Measurements from ENCODE around the gene ERC1.

Gene ERC1

DNA sequence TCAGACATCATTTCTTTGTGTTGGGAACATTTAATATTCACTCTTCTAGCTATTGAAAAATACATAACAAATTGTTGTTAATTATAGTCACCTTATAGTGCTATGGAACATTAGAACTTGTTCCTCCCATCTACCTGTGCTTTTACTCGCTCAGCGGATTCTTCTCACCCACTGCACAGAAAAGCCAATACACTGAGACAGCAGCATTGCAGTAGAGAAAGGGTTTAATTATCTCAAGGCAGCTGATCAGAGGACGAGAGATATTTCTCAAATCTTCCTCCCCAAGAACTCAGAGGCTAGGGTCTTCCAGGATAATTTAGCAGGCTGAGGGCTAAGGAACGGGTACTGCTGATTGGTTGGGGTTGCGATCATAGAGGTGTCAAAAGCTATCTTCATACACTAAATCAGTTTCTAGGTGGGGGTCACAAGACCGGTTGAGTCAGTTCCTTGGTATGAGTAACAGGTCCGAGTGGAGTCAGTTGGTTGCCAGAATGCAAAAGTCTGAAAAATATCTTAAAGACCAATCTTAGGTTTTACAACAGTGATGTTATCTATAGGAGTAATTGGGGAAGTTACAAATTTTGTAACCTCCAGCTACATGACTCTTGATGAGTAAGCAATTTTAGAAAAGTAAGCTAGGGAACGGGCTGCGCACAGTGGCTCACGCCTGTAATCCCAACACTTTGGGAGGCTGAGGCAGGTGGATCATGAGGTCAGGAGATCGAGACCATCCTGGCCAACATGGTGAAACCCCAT lies 430.2 kb downstream of the ERC1 start:
- no peak for DNase-seq

GRCh38 chr12:1422604-1423315 lies 431.7 kb downstream of the ERC1 start:
- DNase-seq, result no peak

DNA sequence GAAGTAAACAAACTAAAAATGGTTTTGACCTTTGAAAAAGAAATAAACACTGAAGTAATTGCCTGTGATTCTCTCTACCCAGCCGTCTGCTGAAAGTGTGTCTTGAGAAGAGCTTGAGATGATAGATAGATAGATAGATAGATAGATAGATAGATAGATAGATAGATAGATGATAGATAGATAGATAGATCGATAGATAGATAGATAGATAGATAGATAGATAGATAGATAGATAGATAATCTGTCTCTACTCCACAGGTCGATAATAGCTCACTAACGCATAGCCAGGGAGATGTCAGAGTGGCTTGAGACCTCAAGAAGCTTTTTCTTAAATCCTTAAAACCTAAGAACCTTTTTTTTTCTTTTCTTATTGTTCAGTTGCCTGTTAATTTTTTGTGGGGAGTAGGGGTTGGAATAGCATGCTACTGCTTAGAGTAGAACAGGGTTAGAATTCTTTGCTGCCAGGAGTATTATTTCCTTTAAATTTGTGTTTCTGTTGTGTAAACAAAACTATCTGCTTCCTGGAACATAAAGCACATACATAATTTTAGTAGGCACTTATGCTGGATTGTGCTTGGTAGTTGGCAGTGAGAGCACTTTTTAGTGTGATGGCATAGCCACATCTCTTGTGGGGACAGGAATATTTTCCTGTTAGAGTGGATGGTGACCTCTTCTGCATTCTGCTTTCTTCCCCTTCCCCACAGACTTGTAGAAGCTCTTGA lies 433.8 kb downstream of the ERC1 start:
- no peak for DNase-seq

DNA sequence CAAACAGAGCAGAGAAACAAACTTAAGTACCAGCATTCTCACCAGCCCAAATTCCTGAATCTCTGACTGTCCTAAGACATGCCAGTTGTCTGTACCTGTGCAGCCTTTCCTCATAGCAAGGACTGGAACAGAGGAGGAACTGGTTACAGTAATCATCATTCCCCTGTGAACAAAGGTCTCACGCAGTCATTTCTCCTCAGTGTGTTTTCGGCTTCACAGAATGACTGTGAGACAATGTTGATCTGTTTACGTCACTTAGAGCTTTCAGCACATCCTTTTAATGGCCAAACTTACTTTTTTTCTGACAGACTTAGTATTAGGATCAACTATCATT lies 434.3 kb downstream of the ERC1 start:
- DNase-seq, result no peak

- DNase-seq, result no peak
These were observed 437.6 kb downstream of the ERC1 start for GRCh38 chr12:1428671-1429070.

DNA sequence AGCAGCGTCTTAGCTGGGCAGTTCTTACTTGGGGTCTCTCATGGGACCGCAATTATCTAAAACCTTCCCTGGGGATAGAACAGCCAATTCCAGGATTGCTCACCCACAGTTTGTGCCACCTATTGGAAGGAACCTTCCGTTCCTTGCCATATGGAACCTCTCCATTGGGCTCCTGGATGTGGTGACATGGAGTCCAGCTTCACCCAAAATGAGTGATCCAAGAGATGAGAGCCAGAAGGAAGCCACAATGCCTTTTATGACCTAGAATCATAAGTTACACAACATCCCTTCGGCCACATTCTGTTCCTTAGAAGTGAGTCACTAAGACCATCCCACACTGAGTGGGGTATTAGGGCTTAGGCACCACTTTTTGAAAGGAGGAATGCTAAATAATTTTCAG lies 439.0 kb downstream of the ERC1 start:
- no peak for DNase-seq

- DNase-seq, result no peak
These were observed 443.4 kb downstream of the ERC1 start for GRCh38 chr12:1434296-1434955.

DNA sequence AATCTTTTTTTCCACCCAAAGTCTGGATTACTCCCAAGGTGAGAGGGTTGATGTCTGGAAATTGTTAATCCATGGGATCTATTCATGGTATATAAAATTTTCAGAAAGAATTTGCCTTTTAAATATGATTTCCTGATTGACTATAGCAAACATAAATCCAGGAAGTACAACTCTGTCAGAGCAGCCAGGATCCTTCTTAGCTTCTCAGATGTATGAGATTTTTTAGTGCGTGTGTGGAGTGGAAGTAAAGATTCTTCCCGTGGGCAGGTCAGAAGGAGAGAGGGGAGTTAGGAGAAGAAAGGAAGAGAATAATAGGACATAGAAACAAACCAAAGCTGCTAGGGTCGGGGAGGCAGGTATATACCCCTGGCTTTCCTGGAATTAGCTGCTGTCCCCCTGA lies 444.0 kb downstream of the ERC1 start:
- no peak for DNase-seq

GRCh38 chr12:1435456-1435855 lies 444.4 kb downstream of the ERC1 start:
- DNase-seq, result no peak

DNA sequence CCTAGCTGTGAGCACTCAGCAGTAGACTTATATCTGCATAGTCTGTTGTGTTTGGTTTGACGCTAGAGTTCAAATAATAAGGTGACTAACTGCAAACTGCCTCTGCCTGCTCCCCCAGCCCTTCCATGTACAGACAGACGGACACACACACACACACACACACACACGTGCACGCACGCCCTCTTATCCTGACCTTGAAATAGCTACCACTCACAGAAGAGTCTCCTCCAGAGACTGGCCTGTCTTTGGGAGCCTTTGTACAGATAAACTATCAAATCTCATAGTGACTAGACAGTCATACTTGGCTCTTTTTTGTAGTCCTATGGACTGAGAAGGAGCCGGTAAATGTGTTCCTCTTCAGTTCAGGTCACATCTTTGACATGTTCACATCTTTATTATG lies 445.0 kb downstream of the ERC1 start:
- DNase-seq, result no peak

GRCh38 chr12:1436981-1437380 lies 446.0 kb downstream of the ERC1 start:
- DNase-seq, result no peak

DNA sequence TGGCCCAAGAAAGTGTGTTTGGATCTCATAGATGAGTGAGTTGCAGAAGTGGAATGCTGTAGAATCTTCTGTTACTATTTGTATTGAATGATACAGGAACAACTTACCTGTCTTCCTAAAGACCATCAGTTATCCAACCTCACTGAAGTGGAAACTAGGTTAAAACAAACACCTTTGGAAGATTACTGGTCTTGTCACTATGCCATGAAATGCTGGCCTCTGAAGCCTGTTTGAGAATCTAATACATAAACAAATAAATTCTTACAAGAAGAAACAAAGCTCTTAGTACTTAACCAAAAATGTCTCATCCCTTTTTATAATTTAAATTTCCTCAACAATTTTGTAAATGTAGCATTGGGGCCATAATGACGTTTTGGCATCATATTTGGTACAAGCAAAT lies 448.2 kb downstream of the ERC1 start:
- DNase-seq, result no peak

GRCh38 chr12:1439687-1440086 lies 448.7 kb downstream of the ERC1 start:
- DNase-seq, result no peak

- DNase-seq, result peak; percentile 95
These were observed 452.6 kb downstream of the ERC1 start for GRCh38 chr12:1443421-1444141.

DNA sequence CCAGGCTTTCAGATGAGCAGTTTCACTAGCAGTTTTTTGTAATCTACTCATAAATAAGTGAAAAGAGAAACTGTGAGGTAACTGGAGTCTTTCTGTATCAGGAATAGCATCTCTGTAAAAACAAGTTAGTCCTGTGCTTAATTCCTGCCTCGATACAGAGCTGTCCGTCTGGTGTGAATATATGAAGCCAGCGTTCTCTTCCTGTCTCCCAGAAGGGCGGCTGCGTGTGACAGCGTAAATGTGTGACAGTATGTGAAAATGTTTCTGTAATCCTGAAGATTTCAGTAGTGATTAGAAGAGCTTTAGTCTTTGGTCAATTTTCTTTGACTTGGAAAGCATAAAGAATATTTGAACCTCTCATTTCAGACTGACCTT lies 453.1 kb downstream of the ERC1 start:
- DNase-seq, result no peak

GRCh38 chr12:1445807-1446206 lies 454.8 kb downstream of the ERC1 start:
- DNase-seq, result no peak

- peak; percentile 12 for DNase-seq
These were observed 457.3 kb downstream of the ERC1 start for GRCh38 chr12:1448336-1448735.

DNA sequence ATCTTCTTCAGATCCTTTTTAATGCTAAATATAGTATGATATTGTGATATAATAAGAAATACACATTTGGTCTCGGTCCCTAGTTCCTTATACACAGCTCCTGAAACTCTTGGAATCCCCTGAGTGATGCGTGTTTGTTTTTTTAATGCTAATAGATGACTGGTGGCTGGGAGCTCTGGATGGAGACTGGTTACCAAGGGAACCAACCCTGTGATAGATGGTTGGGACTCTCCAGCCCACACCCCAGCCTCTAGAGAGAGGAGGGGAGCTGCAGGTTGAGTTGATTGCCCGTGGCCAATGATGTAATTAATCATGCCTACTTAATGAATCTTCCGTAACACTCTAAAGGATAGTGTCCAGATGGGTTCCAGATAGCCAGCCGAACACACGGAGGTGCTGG lies 462.8 kb downstream of the ERC1 start:
- DNase-seq, result peak; percentile 37

- peak; percentile 25 for DNase-seq
These were observed 465.9 kb downstream of the ERC1 start for GRCh38 chr12:1456885-1457284.

- DNase-seq, result peak; percentile 63
These were observed 466.9 kb downstream of the ERC1 start for GRCh38 chr12:1457901-1458300.

DNA sequence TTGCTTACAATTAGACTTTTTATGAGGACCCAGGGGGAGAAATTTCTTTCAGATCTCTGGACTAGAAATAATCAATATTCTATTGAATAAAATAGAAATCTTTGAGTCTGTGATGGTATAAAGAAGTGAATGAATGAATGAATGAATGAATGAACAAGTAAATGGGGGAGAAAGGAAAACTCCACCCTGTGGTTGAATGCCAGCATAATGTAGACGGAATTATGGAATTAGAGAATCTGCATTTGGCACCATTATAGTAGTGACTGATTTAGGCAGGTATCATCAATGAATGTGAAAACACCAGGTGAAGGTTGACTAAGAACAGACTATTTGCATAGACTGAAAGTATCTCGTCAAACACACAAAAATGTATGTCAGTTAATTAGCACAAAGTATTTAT lies 468.3 kb downstream of the ERC1 start:
- no peak for DNase-seq

DNA sequence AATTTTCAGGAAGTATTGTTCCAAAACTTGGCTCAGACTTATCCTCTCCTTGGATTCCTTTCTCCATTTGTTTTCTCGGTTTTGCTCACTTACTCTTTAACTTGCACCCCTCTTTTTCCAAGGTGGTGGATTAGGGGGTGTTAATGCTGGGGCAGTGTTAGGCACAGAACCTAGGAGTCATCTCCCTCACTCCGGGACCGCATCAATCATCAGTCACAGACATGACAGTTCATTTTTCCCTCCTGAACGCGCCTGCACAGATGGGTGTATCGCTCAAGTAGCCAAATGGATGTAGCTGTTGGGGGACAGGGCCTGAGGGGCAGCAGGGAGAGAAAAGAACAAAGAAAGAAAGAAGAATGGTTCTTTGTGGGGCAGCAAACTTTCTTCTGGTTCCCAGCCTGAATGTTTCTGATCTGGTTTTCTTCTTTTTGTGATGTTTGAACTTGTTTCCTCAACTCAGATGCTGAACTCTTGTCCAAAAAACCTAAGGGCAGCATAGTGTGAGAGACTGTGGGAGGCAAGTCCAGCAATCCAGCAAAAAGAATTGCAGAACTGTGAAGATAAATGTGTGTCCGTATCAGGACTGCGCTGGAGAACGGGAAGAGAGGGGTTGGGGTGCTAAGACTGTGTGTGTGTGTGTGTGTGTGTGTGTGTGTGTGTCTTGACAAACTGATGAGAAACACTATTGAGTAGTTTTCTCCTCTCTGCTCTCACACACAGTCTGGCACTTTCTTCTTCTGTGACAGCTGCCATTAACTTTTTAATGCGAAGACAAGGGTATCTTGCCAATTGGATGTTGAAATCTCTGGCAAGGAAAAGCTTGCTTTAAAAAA lies 472.3 kb downstream of the ERC1 start:
- no peak for DNase-seq

All from islet precursor cell (in vitro differentiated cells).